HCT116 (cell line): ENCODE results near the gene ZMYND10. TPM values are rescaled to one million over a fixed set of nuclear protein-coding genes. Genes with fewer than 3 reads are reported as not detected.

Source experiments
- ATAC-seq: fragments of 200-7000 bp; cut with Tn5 transposase; 2 replicates; pipeline ENCODE4 v1.9.1; 2020; ENCODE audit warnings: mild to moderate bottlenecking, moderate library complexity
- BruUV-seq: library from RNA; stranded (reverse); fragments of 400-500 nt; replicated peaks from 2 replicates; lab custom pipeline; 2021; lab: Mats Ljungman, UMichigan
- CTCF ChIA-PET: fragments of 300-600 bp; sonication (Branson Sonifier 250); formaldehyde crosslinking; loops from one replicate; lab custom pipeline; 2021; ENCODE audit warnings: antibody characterized with exemption; lab: Charles Lee
- POLR2A ChIA-PET: fragments of 300-600, 350-600 bp; sonication (Branson Sonifier 250); formaldehyde crosslinking; loops from one replicate; lab custom pipeline; 2021; ENCODE audit warnings: antibody characterized with exemption; lab: Charles Lee
- RAD21 ChIA-PET, 2 experiments: fragments of 300-600 bp; sonication (Branson Sonifier 250); formaldehyde crosslinking; loops; one replicate each; lab custom pipeline; 2023; ENCODE audit warnings: low total read pairs in 2 of 2; ENCODE audit not compliant: uncharacterized antibody in 2 of 2, unreplicated experiment in 2 of 2, low non-redundant PET in 1 of 2; lab: Charles Lee
- DNase-seq: peaks from one replicate; pipeline ENCODE4 v3.0.0-alpha.2; 2010; ENCODE audit warnings: low read depth, low spot score
- H2AFZ ChIP-seq: fragments of 200-600 bp; shearing (Covaris generic), sonication (generic); 2 replicates; pipeline ENCODE4 v1.6.1; 2017; ENCODE audit warnings: low read depth, mixed run types, mixed read lengths, antibody characterized with exemption, low read length; ENCODE audit not compliant: poor library complexity, severe bottlenecking
- H3K27ac ChIP-seq: 2 replicates; pipeline ENCODE4 v1.5.1; 2012; ENCODE audit warnings: low read depth, low read length
- H3K27me3 ChIP-seq: fragments of 200-600 bp; sonication (generic); 2 replicates; pipeline ENCODE4 v1.6.1; 2016; ENCODE audit warnings: mixed run types, low read length, mixed read lengths; ENCODE audit not compliant: insufficient read depth
- H3K36me3 ChIP-seq, 2 experiments: fragments of 200-500 bp in 1 of 2; fragments of 200-600 bp in 1 of 2; sonication (Bioruptor generic) in 1 of 2; sonication (generic) in 1 of 2; 2 replicates each; pipeline versions ENCODE4 v1.5.1 to v1.6.1; 2014 to 2016; ENCODE audit warnings: low read length in 2 of 2, inconsistent platforms in 1 of 2, mixed read lengths in 1 of 2, mixed run types in 1 of 2; ENCODE audit not compliant: insufficient read depth in 2 of 2, control insufficient read depth in 1 of 2
- H3K4me1 ChIP-seq, 2 experiments: fragments of 200-600 bp in 1 of 2; sonication (generic) in 1 of 2; 2 replicates each; pipeline versions ENCODE4 v1.5.1 to v1.6.1; 2012 to 2017; ENCODE audit warnings: low read length in 2 of 2, inconsistent platforms in 1 of 2, mild to moderate bottlenecking in 1 of 2, mixed read lengths in 1 of 2, mixed run types in 1 of 2, moderate library complexity in 1 of 2; ENCODE audit not compliant: insufficient read depth in 2 of 2, control insufficient read depth in 1 of 2
- H3K4me2 ChIP-seq: fragments of 200-600 bp; sonication (generic); 2 replicates; pipeline ENCODE4 v1.6.1; 2017; ENCODE audit warnings: mixed run types, low read length, mixed read lengths
- H3K4me3 ChIP-seq, 2 experiments: fragments of 200-600 bp in 1 of 2; sonication (generic) in 1 of 2; replicated peaks in 1 of 2; 2 replicates each; pipeline ENCODE4 v1.5.1; 2011 to 2016; ENCODE audit warnings: low read length in 2 of 2, control low read depth in 1 of 2, low read depth in 1 of 2, mild to moderate bottlenecking in 1 of 2, mixed read lengths in 1 of 2, mixed run types in 1 of 2
- H3K79me2 ChIP-seq: fragments of 200-600 bp; sonication (generic); 2 replicates; pipeline ENCODE4 v1.6.1; 2017; ENCODE audit warnings: mild to moderate bottlenecking, mixed run types, low read length, moderate library complexity, mixed read lengths; ENCODE audit not compliant: insufficient read depth
- H3K9ac ChIP-seq: fragments of 200-600 bp; sonication (generic); 2 replicates; pipeline ENCODE4 v1.6.1; 2016; ENCODE audit warnings: low read length, mixed read lengths
- H3K9me2 ChIP-seq: fragments of 200-600 bp; sonication (generic), shearing (Covaris generic); 2 replicates; pipeline ENCODE4 v1.6.1; 2017; ENCODE audit warnings: mixed run types, mild to moderate bottlenecking, moderate library complexity; ENCODE audit not compliant: insufficient read depth
- H3K9me3 ChIP-seq, 2 experiments: fragments of 200-500 bp in 1 of 2; fragments of 200-600 bp in 1 of 2; sonication (Bioruptor generic) in 1 of 2; sonication (generic) in 1 of 2; 2 replicates each; pipeline ENCODE4 v1.6.1; 2014 to 2017; ENCODE audit warnings: low read length in 2 of 2, mixed read lengths in 2 of 2, inconsistent platforms in 1 of 2, low read depth in 1 of 2, mild to moderate bottlenecking in 1 of 2, mixed run types in 1 of 2, moderate library complexity in 1 of 2; ENCODE audit not compliant: control insufficient read depth in 1 of 2, insufficient read depth in 1 of 2
- H4K20me1 ChIP-seq: fragments of 200-600 bp; sonication (generic), shearing (Covaris generic); 2 replicates; pipeline ENCODE4 v1.6.1; 2017; ENCODE audit warnings: mixed run types, mild to moderate bottlenecking, moderate library complexity; ENCODE audit not compliant: insufficient read depth
- CTCF ChIP-seq, 3 experiments: fragments of 200-600 bp in 1 of 3; sonication (generic) in 1 of 3; IDR thresholded peaks in 2 of 3; conservative IDR thresholded peaks in 1 of 3; 2 replicates each; pipeline ENCODE4 v1.5.1; 2012 to 2017; ENCODE audit warnings: low read depth in 2 of 3, low read length in 2 of 3, antibody characterized with exemption in 1 of 3, borderline replicate concordance in 1 of 3, control low read depth in 1 of 3, mild to moderate bottlenecking in 1 of 3, mixed read lengths in 1 of 3, mixed run types in 1 of 3, moderate library complexity in 1 of 3; ENCODE audit not compliant: insufficient read depth in 1 of 3
- EGR1 ChIP-seq: IDR thresholded peaks from 2 replicates; pipeline ENCODE4 v1.6.1; 2012; ENCODE audit warnings: low read depth
- ELF1 ChIP-seq: IDR thresholded peaks from 2 replicates; pipeline ENCODE4 v1.6.1; 2012; ENCODE audit warnings: low read depth, borderline replicate concordance
- EZH2 ChIP-seq: fragments of 200-600 bp; sonication (generic); IDR thresholded peaks from 2 replicates; pipeline ENCODE4 v1.6.1; 2017; ENCODE audit warnings: antibody characterized with exemption, mixed run types
- FOSL1 ChIP-seq: IDR thresholded peaks from 2 replicates; pipeline ENCODE4 v1.6.1; 2012; ENCODE audit warnings: low read depth
- JUND ChIP-seq: IDR thresholded peaks from 2 replicates; pipeline ENCODE4 v1.6.1; 2012
- POLR2AphosphoS5 ChIP-seq: IDR thresholded peaks from 2 replicates; pipeline ENCODE4 v1.6.1; 2011; ENCODE audit warnings: mild to moderate bottlenecking, low read depth, low read length, moderate library complexity
- SIN3A ChIP-seq: IDR thresholded peaks from 2 replicates; pipeline ENCODE4 v1.6.1; 2012; ENCODE audit warnings: low read depth
- TCF7L2 ChIP-seq: IDR thresholded peaks from 2 replicates; pipeline ENCODE4 v1.7.0; 2011; ENCODE audit warnings: borderline replicate concordance, inconsistent platforms; ENCODE audit not compliant: insufficient read depth, insufficient read length; ENCODE audit errors: extremely low read depth
- ZBTB33 ChIP-seq: IDR thresholded peaks from 2 replicates; pipeline ENCODE4 v1.6.1; 2011; ENCODE audit warnings: mild to moderate bottlenecking, low read length, moderate library complexity; ENCODE audit not compliant: insufficient replicate concordance; ENCODE audit errors: extremely low read depth
- ZFX ChIP-seq: fragments of 450-650 bp; IDR thresholded peaks from 2 replicates; pipeline ENCODE4 v1.6.1; 2017
- intact Hi-C: fragments of 100-400 bp; cut with micrococcal nuclease; formaldehyde crosslinking; loops from 2 replicates; pipeline ENCODE4 v1.10.0; 2022
- total RNA-seq: library from RNA; stranded (reverse); gene quantifications from one replicate; pipeline ENCODE4 v1.2.1, GENCODE V29; 2021; ENCODE audit not compliant: unreplicated experiment

ZMYND10 gene
- total RNA-seq, 1 experiment from 2014 or later, result 3.3 TPM

GRCh38 chr3:50373146-50374051 is 27.9 kb upstream of the ZMYND10 start:
- ChIA-PET CTCF (no interaction called here), RAD21 (no interaction called here), POLR2A (no interaction called here)
- no peak overlapping the region for H3K4me3 ChIP-seq
- TF ChIP-seq EGR1 (no peak), ZFX (no peak)
- no peaks in the 10 kb centered on the region for H3K27me3 ChIP-seq
- H3K9me3 ChIP-seq, result no peaks in the 10 kb centered on the region
- H3K9me2 ChIP-seq, result no peaks in the 10 kb centered on the region
- H3K9ac ChIP-seq, result no peak overlapping the region
- DNase-seq (no peak), ATAC-seq (no peak)
- peaks cover 4 to 10% of the 10 kb centered on the region in 2 experiments; a peak in 2 of 4 replicates for H3K4me1 ChIP-seq
- H3K27ac ChIP-seq, result no peak overlapping the region
- no peak overlapping the region for H3K4me2 ChIP-seq
- H4K20me1 ChIP-seq, result no peaks in the 10 kb centered on the region
- no TSS peak for BruUV-seq
- no peaks in the 10 kb centered on the region for H3K36me3 ChIP-seq
- no peak overlapping the region for H2AFZ ChIP-seq
- no peaks in the 10 kb centered on the region for H3K79me2 ChIP-seq
- intact Hi-C loops, result no loop called here

GRCh38 chr3:50372349-50372748 is 26.8 kb upstream of the ZMYND10 start:
- Histone ChIP-seq H3K27ac (no peak overlapping the region), H3K79me2 (no peaks in the 10 kb centered on the region), H3K9ac (no peak overlapping the region), H3K9me2 (no peaks in the 10 kb centered on the region), H4K20me1 (no peaks in the 10 kb centered on the region), H3K4me1 (peaks cover 4 to 10% of the 10 kb centered on the region in 2 experiments; a peak in 2 of 4 replicates), H3K27me3 (no peaks in the 10 kb centered on the region), H3K4me2 (no peak overlapping the region), H3K36me3 (no peaks in the 10 kb centered on the region), H3K4me3 (no peak overlapping the region), H3K9me3 (no peaks in the 10 kb centered on the region), H2AFZ (no peak overlapping the region)
- intact Hi-C loops, result no loop called here
- no peak for DNase-seq
- POLR2A ChIA-PET, result no interaction called here
- RAD21 ChIA-PET, result no interaction called here
- BruUV-seq, result no TSS peak
- no peak for ATAC-seq
- TF ChIP-seq FOSL1, result no peak
- TF ChIP-seq JUND, result no peak
- TF ChIP-seq ZBTB33, result no peak
- no peak for TF ChIP-seq EZH2
- TF ChIP-seq SIN3A, result no peak
- no peak for TF ChIP-seq TCF7L2
- no peak for TF ChIP-seq EGR1
- TF ChIP-seq ELF1, result no peak
- no peak for TF ChIP-seq POLR2AphosphoS5
- TF ChIP-seq ZFX, result no peak
- TF ChIP-seq CTCF (IDR thresholded peaks at IDR 0.05 in 2 of 3, conservative IDR thresholded peaks at IDR 0.05 in 1 of 3; ENCODE audit: borderline replicate concordance in 1 of 3, insufficient read depth in 1 of 3, low read depth in 2 of 3, low read length in 2 of 3), result no peak
- CTCF ChIA-PET, result no interaction called here
